NB4 (cell line): ENCODE results near the gene SOS2.

Experiments used
- DNase-seq: peaks from one replicate; pipeline ENCODE4 v3.0.0; 2010; ENCODE audit warnings: low read depth
- H3K4me3 ChIP-seq: one replicate; pipeline ENCODE4 v1.5.1; 2011; ENCODE audit warnings: mild to moderate bottlenecking, low read depth, low read length, moderate library complexity
- CTCF ChIP-seq: IDR thresholded peaks from one replicate; pipeline ENCODE4 v1.5.1; 2012; ENCODE audit warnings: low read depth, low read length
- MAX ChIP-seq: IDR thresholded peaks from 2 replicates; pipeline ENCODE4 v1.6.1; 2011; ENCODE audit warnings: low read depth, low read length
- MYC ChIP-seq: IDR thresholded peaks from 2 replicates; pipeline ENCODE4 v1.6.1; 2011; ENCODE audit warnings: low read depth, low read length
- POLR2A ChIP-seq: IDR thresholded peaks from 2 replicates; pipeline ENCODE4 v1.6.1; 2011; ENCODE audit warnings: mild to moderate bottlenecking; ENCODE audit not compliant: insufficient read length; ENCODE audit errors: extremely low read depth

SOS2 gene

GRCh38 chr14:50068496-50068895 is 162.9 kb downstream of the SOS2 start:
- DNase-seq: no peak
- TF ChIP-seq MAX (no peak), CTCF (no peak), MYC (no peak), POLR2A (no peak)

GRCh38 chr14:50067723-50068495 is 163.5 kb downstream of the SOS2 start:
- TF ChIP-seq MAX (no peak), CTCF (no peak), MYC (no peak), POLR2A (no peak)
- no peak overlapping the region for H3K4me3 ChIP-seq
- DNase-seq: no peak

More at GRCh38 chr14:50068496-50068895, 162.9 kb downstream of the SOS2 start:
- no peak overlapping the region for H3K4me3 ChIP-seq
